Lower lobe of right lung (tissue), 2 donors: ENCODE results near the gene USP31. TPM values are rescaled to one million over a fixed set of nuclear protein-coding genes. Genes with fewer than 3 reads are reported as not detected.
"Not testable (repeated sequence)": the region's sequence is repeated elsewhere in the genome, so short reads cannot be mapped to it uniquely, and the experiment has no call there.

Experiments
- ATAC-seq, 2 donors: fragments of 200-7000 bp; cut with Tn5 transposase; one replicate each; pipeline ENCODE4 v1.9.1; 2020 to 2022; ENCODE audit warnings: mild to moderate bottlenecking in 2 of 2, moderate library complexity in 2 of 2
- DNase-seq: peaks from one replicate; pipeline ENCODE4 v3.0.0-alpha.2; 2020
- H3K27ac ChIP-seq: fragments of 200-600 bp; one replicate; pipeline ENCODE4 v1.8.0; 2022
- H3K27me3 ChIP-seq: fragments of 200-600 bp; one replicate; pipeline ENCODE4 v1.8.0; 2022; ENCODE audit warnings: low read depth
- H3K36me3 ChIP-seq: fragments of 200-600 bp; one replicate; pipeline ENCODE4 v1.8.0; 2022; ENCODE audit warnings: mild to moderate bottlenecking
- H3K4me1 ChIP-seq: fragments of 200-600 bp; one replicate; pipeline ENCODE4 v1.8.0; 2022
- H3K4me3 ChIP-seq: fragments of 200-600 bp; one replicate; pipeline ENCODE4 v1.8.0; 2022; ENCODE audit warnings: mild to moderate bottlenecking
- H3K9me3 ChIP-seq: fragments of 200-600 bp; one replicate; pipeline ENCODE4 v1.8.0; 2022
- intact Hi-C: fragments of 100-400 bp; cut with DNase I; formaldehyde crosslinking; loops from one replicate; pipeline ENCODE4 v1.11.0; 2022
- total RNA-seq: library from RNA; stranded (reverse); fragmentation: NEBNext Ultra II Directional; extraction: Animal tissue kit (Norgen Biotek cat#: 25700); gene quantifications from one replicate; pipeline ENCODE4 v1.2.1, GENCODE V29; 2021
- TF ChIP-seq, protein P1 (sequence below): fragments of 200-600 bp; IDR thresholded peaks from one replicate; pipeline ENCODE4 v1.8.0; 2022; ENCODE audit warnings: antibody characterized with exemption, mild to moderate bottlenecking
- donor health status: DM: no; HTN: yes; CAD: no; lungs with severe emphysema.

Gene USP31
- total RNA-seq, 1 donor from 2014 or later: 13.1 TPM

DNA sequence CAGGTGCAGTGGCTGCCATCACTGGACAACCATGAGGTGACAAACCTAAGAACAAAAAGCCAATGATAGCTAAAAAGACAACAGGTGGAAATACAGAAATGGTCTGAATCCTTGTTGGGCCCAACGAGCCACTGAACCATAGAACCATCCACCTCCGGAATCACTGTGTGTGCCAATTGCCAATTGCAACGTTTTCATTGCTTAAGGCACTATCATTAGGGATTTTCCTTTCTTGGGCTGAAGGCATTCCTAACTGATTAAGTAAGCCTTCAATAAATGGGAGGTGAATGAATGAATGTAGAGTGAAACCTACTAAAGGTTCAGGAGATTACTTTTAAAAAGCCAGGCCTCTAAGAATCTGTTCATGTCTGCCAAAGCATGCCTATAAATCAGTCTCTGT lies 3.6 kb downstream of the USP31 start:
- DNase-seq: no peak
- no peak for ATAC-seq
- Histone ChIP-seq H3K4me1 (peaks cover 41% of the 10 kb centered on the region), H3K4me3 (no peak overlapping the region), H3K27me3 (no peaks in the 10 kb centered on the region), H3K36me3 (no peaks in the 10 kb centered on the region), H3K27ac (no peak overlapping the region), H3K9me3 (no peaks in the 10 kb centered on the region)
- TF ChIP-seq, protein P1, sequence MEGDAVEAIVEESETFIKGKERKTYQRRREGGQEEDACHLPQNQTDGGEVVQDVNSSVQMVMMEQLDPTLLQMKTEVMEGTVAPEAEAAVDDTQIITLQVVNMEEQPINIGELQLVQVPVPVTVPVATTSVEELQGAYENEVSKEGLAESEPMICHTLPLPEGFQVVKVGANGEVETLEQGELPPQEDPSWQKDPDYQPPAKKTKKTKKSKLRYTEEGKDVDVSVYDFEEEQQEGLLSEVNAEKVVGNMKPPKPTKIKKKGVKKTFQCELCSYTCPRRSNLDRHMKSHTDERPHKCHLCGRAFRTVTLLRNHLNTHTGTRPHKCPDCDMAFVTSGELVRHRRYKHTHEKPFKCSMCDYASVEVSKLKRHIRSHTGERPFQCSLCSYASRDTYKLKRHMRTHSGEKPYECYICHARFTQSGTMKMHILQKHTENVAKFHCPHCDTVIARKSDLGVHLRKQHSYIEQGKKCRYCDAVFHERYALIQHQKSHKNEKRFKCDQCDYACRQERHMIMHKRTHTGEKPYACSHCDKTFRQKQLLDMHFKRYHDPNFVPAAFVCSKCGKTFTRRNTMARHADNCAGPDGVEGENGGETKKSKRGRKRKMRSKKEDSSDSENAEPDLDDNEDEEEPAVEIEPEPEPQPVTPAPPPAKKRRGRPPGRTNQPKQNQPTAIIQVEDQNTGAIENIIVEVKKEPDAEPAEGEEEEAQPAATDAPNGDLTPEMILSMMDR: no peak
- intact Hi-C loops: no loop called here

DNA sequence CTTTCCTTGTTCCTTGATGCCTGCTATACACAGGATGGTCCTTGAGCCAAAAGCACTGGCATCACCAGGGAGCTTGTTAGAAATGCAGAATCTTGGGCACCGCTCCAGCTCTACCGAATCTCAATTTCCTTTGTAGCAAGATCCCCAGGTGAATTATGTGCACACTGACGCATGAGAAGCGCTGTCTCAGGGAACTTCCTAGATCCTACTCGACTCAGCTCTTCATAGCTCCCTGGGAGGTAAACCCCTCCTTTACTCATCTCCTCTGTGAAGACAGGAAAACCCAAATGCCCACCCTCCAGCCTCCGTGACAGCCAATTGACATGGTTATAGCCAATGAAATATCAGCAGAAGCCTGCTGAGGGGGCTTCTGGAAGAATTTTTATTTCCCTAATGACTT lies 4.1 kb downstream of the USP31 start:
- H3K4me3 ChIP-seq: no peak overlapping the region
- peaks cover 41% of the 10 kb centered on the region for H3K4me1 ChIP-seq
- H3K9me3 ChIP-seq: no peaks in the 10 kb centered on the region
- ATAC-seq: no peak
- DNase-seq: no peak
- no peaks in the 10 kb centered on the region for H3K27me3 ChIP-seq
- TF ChIP-seq, protein P1: no peak
- H3K27ac ChIP-seq: no peak overlapping the region
- intact Hi-C loops: no loop called here
- H3K36me3 ChIP-seq: no peaks in the 10 kb centered on the region

DNA sequence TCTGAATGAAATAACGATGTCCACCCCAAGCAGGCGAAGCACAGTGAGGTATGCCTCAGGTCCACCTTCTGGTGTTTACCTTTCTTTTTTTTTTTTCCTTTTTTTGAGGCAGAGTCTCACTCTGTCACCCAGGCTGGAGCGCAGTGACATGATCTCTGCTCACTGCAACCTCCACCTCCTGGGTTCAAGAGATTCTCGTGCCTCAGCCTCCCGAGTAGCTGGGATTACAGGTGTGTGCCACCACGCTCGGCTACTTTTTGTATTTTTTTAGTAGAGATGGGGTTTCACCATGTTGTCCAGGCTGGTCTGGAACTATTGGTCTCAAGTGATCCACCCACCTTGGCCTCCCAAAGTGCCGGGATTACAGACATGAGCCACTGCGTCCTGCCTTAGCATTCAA lies 4.9 kb downstream of the USP31 start:
- H3K27ac ChIP-seq, H3K27me3 ChIP-seq, H3K9me3 ChIP-seq, H3K36me3 ChIP-seq, intact Hi-C loops, ATAC-seq, DNase-seq, H3K4me3 ChIP-seq: not testable (repeated sequence)
- peaks cover 36% of the 10 kb centered on the region for H3K4me1 ChIP-seq

DNA sequence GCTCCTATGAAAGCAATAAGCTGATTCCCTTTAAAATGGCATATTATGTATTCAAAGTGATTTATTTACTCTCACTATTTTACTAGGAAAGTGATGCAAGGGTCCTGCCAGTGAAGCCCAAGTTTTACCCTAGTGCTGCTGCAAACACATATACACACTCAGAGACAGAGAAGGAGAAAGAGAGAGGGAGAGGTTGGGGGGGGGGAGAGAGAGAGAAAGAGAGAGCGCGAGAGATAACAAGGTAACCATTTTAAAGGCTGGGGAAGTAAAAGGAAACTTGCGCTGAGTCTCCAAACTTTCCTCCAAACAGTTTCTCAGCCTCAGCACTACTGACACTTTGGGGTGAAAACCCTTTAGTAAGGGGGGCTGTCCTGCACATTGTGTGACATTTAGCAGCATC lies 5.9 kb downstream of the USP31 start:
- TF ChIP-seq, protein P1: no peak
- H3K27ac ChIP-seq: no peak overlapping the region

DNA sequence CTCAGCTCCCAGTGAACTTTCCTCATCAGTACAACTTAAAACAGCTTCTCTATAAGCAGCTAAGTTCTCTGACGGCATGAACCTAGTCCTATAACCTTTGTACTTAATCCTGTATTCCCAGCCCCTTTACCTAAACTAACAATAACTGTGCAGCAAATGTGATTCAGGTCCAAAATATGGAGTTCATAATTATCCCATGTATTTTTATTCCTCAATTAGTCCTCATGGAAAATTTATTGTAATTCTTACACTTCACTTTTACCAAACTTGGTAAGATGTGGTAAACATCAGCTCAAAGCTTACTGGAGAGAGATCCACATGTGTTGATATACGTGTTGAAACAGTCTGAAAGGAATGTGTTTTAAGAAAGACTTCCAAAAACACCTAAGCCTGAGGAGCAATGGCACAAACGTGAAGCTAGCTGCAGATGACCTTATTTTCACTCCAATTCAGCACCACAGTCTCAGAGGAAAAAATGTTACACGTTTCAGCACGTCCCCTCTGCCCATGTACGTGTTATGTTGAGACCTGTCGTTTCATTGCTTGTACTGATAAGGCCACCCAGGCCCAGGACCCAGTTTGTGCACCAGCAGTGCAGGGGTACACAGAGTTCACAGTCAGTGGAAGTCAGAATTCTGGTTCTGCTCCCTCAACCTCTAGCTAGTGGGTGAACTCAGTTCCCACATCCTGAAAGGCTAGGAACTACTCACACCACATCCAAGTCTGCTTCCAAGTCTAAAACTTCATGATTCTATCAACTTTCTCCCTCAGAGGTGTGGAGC lies 7.1 kb downstream of the USP31 start:
- Histone ChIP-seq H3K4me1 (peaks cover 25% of the 10 kb centered on the region), H3K4me3 (no peak overlapping the region), H3K36me3 (no peaks in the 10 kb centered on the region), H3K9me3 (peaks cover 1% of the 10 kb centered on the region), H3K27ac (no peak overlapping the region), H3K27me3 (no peaks in the 10 kb centered on the region)
- ATAC-seq (no peak), DNase-seq (no peak)
- TF ChIP-seq, protein P1: no peak
- intact Hi-C loops: no loop called here

More for the DNA sequence above, 5.9 kb downstream of the USP31 start:
- Histone ChIP-seq H3K36me3 (no peaks in the 10 kb centered on the region), H3K27me3 (no peaks in the 10 kb centered on the region), H3K4me3 (no peak overlapping the region), H3K4me1 (peaks cover 36% of the 10 kb centered on the region), H3K9me3 (no peaks in the 10 kb centered on the region)
- intact Hi-C loops: no loop called here
- DNase-seq (no peak), ATAC-seq (no peak)

DNA sequence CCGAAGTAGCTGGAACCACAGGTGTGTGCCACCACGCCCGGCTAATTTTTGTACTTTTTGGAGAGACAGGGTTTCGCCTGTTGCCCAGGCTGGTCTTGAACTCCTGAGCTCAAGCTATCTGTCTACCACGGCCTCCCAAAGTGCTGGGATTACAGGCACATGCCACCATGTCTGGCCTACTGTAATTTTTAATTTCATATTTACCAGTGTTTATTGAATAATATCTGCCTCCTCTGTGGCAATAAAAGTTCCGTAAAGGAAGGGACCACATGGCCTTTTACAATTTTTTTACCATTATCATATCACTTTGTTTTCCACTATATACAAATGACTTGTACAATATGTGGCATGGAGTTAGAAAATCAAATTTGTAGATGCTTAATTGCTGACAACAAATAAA lies 7.8 kb downstream of the USP31 start:
- TF ChIP-seq, protein P1: no peak
- DNase-seq: no peak
- Histone ChIP-seq H3K27ac (no peak overlapping the region), H3K9me3 (peaks cover 6% of the 10 kb centered on the region), H3K27me3 (no peaks in the 10 kb centered on the region), H3K4me3 (no peak overlapping the region), H3K4me1 (peaks cover 19% of the 10 kb centered on the region), H3K36me3 (no peaks in the 10 kb centered on the region)
- intact Hi-C loops: no loop called here
- ATAC-seq: no peak
